DMS 273 (cell line): ENCODE data around the gene SH3TC2.
A peak's percentile ranks its signal among the peaks of the same experiment; 100 is the strongest.

Experiments
- DNase-seq: peaks from one replicate; lab custom pipeline; 2025; ENCODE audit not compliant: unreplicated experiment; lab: John Stamatoyannopoulos, UW

The SH3TC2 gene

GRCh38 chr5:148974642-148975327, 88.1 kb downstream of the SH3TC2 start:
- no peak for DNase-seq

GRCh38 chr5:148973455-148973854, 89.4 kb downstream of the SH3TC2 start:
- DNase-seq: no peak

- DNase-seq: no peak
These were observed 89.9 kb downstream of the SH3TC2 start for GRCh38 chr5:148972974-148973374.

- no peak for DNase-seq
These were observed 90.5 kb downstream of the SH3TC2 start for GRCh38 chr5:148972396-148972795.

- DNase-seq: no peak
These were observed 92.0 kb downstream of the SH3TC2 start for GRCh38 chr5:148970876-148971275.

- DNase-seq: peak; percentile 5
These were observed 92.6 kb downstream of the SH3TC2 start for GRCh38 chr5:148970228-148970627.

GRCh38 chr5:148969291-148969690, 93.6 kb downstream of the SH3TC2 start:
- no peak for DNase-seq

GRCh38 chr5:148968311-148968710, 94.6 kb downstream of the SH3TC2 start:
- no peak for DNase-seq

GRCh38 chr5:148967783-148968182, 95.1 kb downstream of the SH3TC2 start:
- DNase-seq: no peak

- DNase-seq: no peak
These were observed 95.9 kb downstream of the SH3TC2 start for GRCh38 chr5:148966938-148967337.

GRCh38 chr5:148966348-148966747, 96.5 kb downstream of the SH3TC2 start:
- DNase-seq: no peak

GRCh38 chr5:148965511-148966265, 97.2 kb downstream of the SH3TC2 start:
- no peak for DNase-seq

GRCh38 chr5:148963664-148964063, 99.2 kb downstream of the SH3TC2 start:
- no peak for DNase-seq

GRCh38 chr5:148962761-148963324, 100.0 kb downstream of the SH3TC2 start:
- no peak for DNase-seq

- no peak for DNase-seq
These were observed 100.7 kb downstream of the SH3TC2 start for GRCh38 chr5:148962200-148962550.

- no peak for DNase-seq
These were observed 101.3 kb downstream of the SH3TC2 start for GRCh38 chr5:148961261-148962199.

GRCh38 chr5:148960070-148960769, 102.6 kb downstream of the SH3TC2 start:
- DNase-seq: no peak

- peak; percentile 68 for DNase-seq
These were observed 105.2 kb downstream of the SH3TC2 start for GRCh38 chr5:148957591-148958202.

GRCh38 chr5:148956477-148957385, 106.1 kb downstream of the SH3TC2 start:
- peak; percentile 19 for DNase-seq
